Vagina (tissue), 2 donors: ENCODE data around the gene YOD1. TPM values are rescaled to one million over a fixed set of nuclear protein-coding genes. Genes with fewer than 3 reads are reported as not detected.

Source experiments
- DNase-seq, 2 donors: peaks; one replicate each; pipeline ENCODE4 v3.0.0-alpha.2; 2017; ENCODE audit errors: extremely low spot score in 2 of 2
- H3K27ac ChIP-seq: fragments of 200-600 bp; sonication (generic); one replicate; pipeline ENCODE4 v1.5.1; 2019
- H3K27me3 ChIP-seq: fragments of 200-600 bp; sonication (generic); one replicate; pipeline ENCODE4 v1.5.1; 2019
- H3K36me3 ChIP-seq, 2 donors: fragments of 200-600 bp; sonication (generic); one replicate each; pipeline ENCODE4 v1.5.1; 2017 to 2019
- H3K4me1 ChIP-seq: fragments of 200-600 bp; sonication (generic); one replicate; pipeline ENCODE4 v1.5.1; 2019
- H3K4me3 ChIP-seq, 2 donors: fragments of 200-600 bp; sonication (generic); 1 replicate in 1 of 2; 2 replicates in 1 of 2; pipeline ENCODE4 v1.5.1; 2016 to 2019
- H3K9me3 ChIP-seq: fragments of 200-600 bp; sonication (generic); one replicate; pipeline ENCODE4 v1.5.1; 2019
- CTCF ChIP-seq, 3 experiments: fragments of 450-650 bp in 2 of 3; fragments of 200-600 bp in 1 of 3; sonication (generic) in 1 of 3; IDR thresholded peaks; one replicate each; pipeline ENCODE4 v1.5.1; 2017 to 2019; ENCODE audit warnings: antibody characterized with exemption in 3 of 3, mild to moderate bottlenecking in 2 of 3, moderate library complexity in 2 of 3
- POLR2A ChIP-seq, 2 donors: fragments of 450-650 bp; IDR thresholded peaks; one replicate each; pipeline ENCODE4 v1.6.1; 2017; ENCODE audit warnings: antibody characterized with exemption in 2 of 2, mild to moderate bottlenecking in 2 of 2, moderate library complexity in 2 of 2
- POLR2AphosphoS5 ChIP-seq, 2 donors: sonication (generic); formaldehyde crosslinking; IDR thresholded peaks; one replicate each; pipeline ENCODE4 v1.9.0; 2017; ENCODE audit warnings: antibody characterized with exemption in 2 of 2, mild to moderate bottlenecking in 2 of 2, low read depth in 1 of 2; ENCODE audit not compliant: insufficient read depth in 1 of 2
- intact Hi-C: fragments of 100-400 bp; cut with DNase I; formaldehyde crosslinking; loops from one replicate; pipeline ENCODE4 v1.15.1; 2023
- total RNA-seq: library from RNA; depleted of rRNA; stranded (reverse); fragments of >200 nt; gene quantifications from one replicate; pipeline ENCODE4 v1.2.3, GENCODE V29; 2016

The YOD1 gene
- total RNA-seq, 1 donor from 2014 or later = 25.3 TPM

GRCh38 chr1:207028884-207029650 is 21.9 kb downstream of the YOD1 start:
- H3K27ac ChIP-seq = peak overlapping the region; percentile 64
- peaks cover 31% of the 10 kb centered on the region for H3K4me1 ChIP-seq
- no peak overlapping the region for H3K4me3 ChIP-seq

GRCh38 chr1:207027921-207028320 is 23.1 kb downstream of the YOD1 start:
- Histone ChIP-seq H3K4me1 (peaks cover 35% of the 10 kb centered on the region), H3K36me3 (no peaks in the 10 kb centered on the region), H3K9me3 (no peaks in the 10 kb centered on the region), H3K4me3 (no peak overlapping the region), H3K27ac (peak overlapping the region; percentile 64), H3K27me3 (no peaks in the 10 kb centered on the region)
- intact Hi-C loops = no loop called here
- no peak for TF ChIP-seq CTCF (IDR thresholded peaks at IDR 0.05)
- no peak for TF ChIP-seq POLR2AphosphoS5 (IDR thresholded peaks at IDR 0.05; ENCODE audit: insufficient read depth in 1 of 2, low read depth in 1 of 2)
- TF ChIP-seq POLR2A (IDR thresholded peaks at IDR 0.05) = no peak
- DNase-seq = no peak

More at GRCh38 chr1:207028884-207029650, 21.9 kb downstream of the YOD1 start:
- no peak for DNase-seq
- H3K9me3 ChIP-seq = no peaks in the 10 kb centered on the region
- H3K36me3 ChIP-seq = no peaks in the 10 kb centered on the region
- intact Hi-C loops = no loop called here
- no peak for TF ChIP-seq CTCF (IDR thresholded peaks at IDR 0.05)
- no peak for TF ChIP-seq POLR2A (IDR thresholded peaks at IDR 0.05)
- no peak for TF ChIP-seq POLR2AphosphoS5 (IDR thresholded peaks at IDR 0.05; ENCODE audit: insufficient read depth in 1 of 2, low read depth in 1 of 2)
- no peaks in the 10 kb centered on the region for H3K27me3 ChIP-seq

- Histone ChIP-seq H3K9me3 (no peaks in the 10 kb centered on the region), H3K27ac (peak overlapping the region; percentile 65), H3K4me3 (no peak overlapping the region), H3K27me3 (no peaks in the 10 kb centered on the region), H3K4me1 (peaks cover 40% of the 10 kb centered on the region), H3K36me3 (no peaks in the 10 kb centered on the region)
- no peak for DNase-seq
- TF ChIP-seq CTCF (IDR thresholded peaks at IDR 0.05) = no peak
- TF ChIP-seq POLR2AphosphoS5 (IDR thresholded peaks at IDR 0.05; ENCODE audit: insufficient read depth in 1 of 2, low read depth in 1 of 2) = peak; percentile 10 to 49
- TF ChIP-seq POLR2A (IDR thresholded peaks at IDR 0.05) = no peak
- intact Hi-C loops = no loop called here
These were observed 23.7 kb downstream of the YOD1 start for GRCh38 chr1:207027206-207027777.

- TF ChIP-seq POLR2A (IDR thresholded peaks at IDR 0.05) = no peak
- TF ChIP-seq POLR2AphosphoS5 (IDR thresholded peaks at IDR 0.05; ENCODE audit: insufficient read depth in 1 of 2, low read depth in 1 of 2) = no peak
- TF ChIP-seq CTCF (IDR thresholded peaks at IDR 0.05) = no peak
- Histone ChIP-seq H3K36me3 (no peaks in the 10 kb centered on the region), H3K27ac (peak overlapping the region; percentile 65), H3K4me1 (peaks cover 48% of the 10 kb centered on the region), H3K4me3 (no peak overlapping the region), H3K27me3 (no peaks in the 10 kb centered on the region), H3K9me3 (no peaks in the 10 kb centered on the region)
- no peak for DNase-seq
- intact Hi-C loops = no loop called here
These were observed 24.9 kb downstream of the YOD1 start for GRCh38 chr1:207026104-207026534.
